HG03571 (cell line): ENCODE data around the gene SLC10A7.

Experiments
- ATAC-seq: cut with Tn5 transposase; IDR thresholded peaks from one replicate; pipeline ENCODE4 v1.9.1; 2021; ENCODE audit not compliant: unreplicated experiment

The SLC10A7 gene

GRCh38 chr4:146315184-146315583 lies 206.6 kb downstream of the SLC10A7 start:
- no peak for ATAC-seq

- ATAC-seq = no peak
Measured at GRCh38 chr4:146311238-146311970, 210.3 kb downstream of the SLC10A7 start.

GRCh38 chr4:146310319-146311021 lies 211.3 kb downstream of the SLC10A7 start:
- ATAC-seq = peak; percentile 78

GRCh38 chr4:146308951-146309350 lies 212.8 kb downstream of the SLC10A7 start:
- ATAC-seq = no peak

GRCh38 chr4:146302822-146303221 lies 218.9 kb downstream of the SLC10A7 start:
- no peak for ATAC-seq

- no peak for ATAC-seq
Measured at GRCh38 chr4:146299607-146300006, 222.1 kb downstream of the SLC10A7 start.

GRCh38 chr4:146294776-146295175 lies 227.0 kb downstream of the SLC10A7 start:
- no peak for ATAC-seq

GRCh38 chr4:146292508-146292907 lies 229.2 kb downstream of the SLC10A7 start:
- ATAC-seq = no peak

GRCh38 chr4:146291313-146291712 lies 230.4 kb downstream of the SLC10A7 start:
- no peak for ATAC-seq

- ATAC-seq = no peak
Measured at GRCh38 chr4:146288193-146288592, 233.5 kb downstream of the SLC10A7 start.

- ATAC-seq = no peak
Measured at GRCh38 chr4:146285037-146285436, 236.7 kb downstream of the SLC10A7 start.

- no peak for ATAC-seq
Measured at GRCh38 chr4:146283758-146284651, 237.7 kb downstream of the SLC10A7 start.

GRCh38 chr4:146282657-146283056 lies 239.1 kb downstream of the SLC10A7 start:
- no peak for ATAC-seq

- ATAC-seq = no peak
Measured at GRCh38 chr4:146278986-146279385, 242.8 kb downstream of the SLC10A7 start.

GRCh38 chr4:146275370-146275769 lies 246.4 kb downstream of the SLC10A7 start:
- no peak for ATAC-seq

- no peak for ATAC-seq
Measured at GRCh38 chr4:146274774-146275173, 247.0 kb downstream of the SLC10A7 start.

GRCh38 chr4:146273204-146273901 lies 248.4 kb downstream of the SLC10A7 start:
- ATAC-seq = peak; percentile 69

- ATAC-seq = no peak
Measured at GRCh38 chr4:146271466-146271865, 250.3 kb downstream of the SLC10A7 start.

- peak; percentile 57 for ATAC-seq
Measured at GRCh38 chr4:146269228-146269653, 252.5 kb downstream of the SLC10A7 start.

GRCh38 chr4:146267826-146268225 lies 253.9 kb downstream of the SLC10A7 start:
- ATAC-seq = no peak
